Parathyroid adenoma (tissue), 2 donors: ENCODE measurements around the gene TMEM201.

Experiments
- H2AFZ ChIP-seq: fragments of 300-600 bp; sonication (generic); one replicate; pipeline ENCODE4 v1.7.0; 2017; ENCODE audit warnings: antibody characterized with exemption, mild to moderate bottlenecking
- H3K27ac ChIP-seq: fragments of 300-600 bp; sonication (generic); one replicate; pipeline ENCODE4 v1.7.0; 2017
- H3K27me3 ChIP-seq: fragments of 300-600 bp; sonication (generic); one replicate; pipeline ENCODE4 v1.7.0; 2017; ENCODE audit warnings: low read length; ENCODE audit not compliant: control insufficient read depth, insufficient read depth
- H3K36me3 ChIP-seq: fragments of 300-600 bp; sonication (generic); one replicate; pipeline ENCODE4 v1.7.0; 2017; ENCODE audit warnings: low read length; ENCODE audit not compliant: control insufficient read depth, insufficient read depth
- H3K4me1 ChIP-seq: fragments of 300-600 bp; sonication (generic); one replicate; pipeline ENCODE4 v1.7.0; 2017; ENCODE audit warnings: control low read depth
- H3K4me2 ChIP-seq: fragments of 300-600 bp; sonication (generic); one replicate; pipeline ENCODE4 v1.7.0; 2017; ENCODE audit warnings: low read length
- H3K4me3 ChIP-seq: fragments of 300-600 bp; sonication (generic); one replicate; pipeline ENCODE4 v1.7.0; 2017; ENCODE audit warnings: low read depth, low read length
- H3K79me2 ChIP-seq: fragments of 300-600 bp; sonication (generic); one replicate; pipeline ENCODE4 v1.7.0; 2017; ENCODE audit warnings: control low read depth
- H3K9ac ChIP-seq: fragments of 300-600 bp; sonication (generic); one replicate; pipeline ENCODE4 v1.7.0; 2017; ENCODE audit warnings: mild to moderate bottlenecking
- H3K9me3 ChIP-seq: fragments of 300-600 bp; sonication (generic); one replicate; pipeline ENCODE4 v1.7.0; 2017; ENCODE audit warnings: low read length; ENCODE audit not compliant: control insufficient read depth
- CTCF ChIP-seq: fragments of 300-600 bp; sonication (generic); IDR thresholded peaks from one replicate; pipeline ENCODE4 v1.7.0; 2017; ENCODE audit warnings: antibody characterized with exemption, mild to moderate bottlenecking
- donor health status: primary hyperparathyroidism.

The TMEM201 gene

GRCh38 chr1:9598316-9598700, 9.6 kb downstream of the TMEM201 start:
- no peaks in the 10 kb centered on the region for H3K36me3 ChIP-seq
- H3K79me2 ChIP-seq: peaks cover 5% of the 10 kb centered on the region
- no peak overlapping the region for H3K9ac ChIP-seq
- H3K4me2 ChIP-seq: no peak overlapping the region
- H3K27me3 ChIP-seq: no peaks in the 10 kb centered on the region
- no peak overlapping the region for H3K4me3 ChIP-seq
- no peak overlapping the region for H2AFZ ChIP-seq
- H3K27ac ChIP-seq: no peak overlapping the region
- H3K9me3 ChIP-seq: no peaks in the 10 kb centered on the region
- TF ChIP-seq CTCF: no peak
- H3K4me1 ChIP-seq: peaks cover 6% of the 10 kb centered on the region

- H3K27ac ChIP-seq: no peak overlapping the region
- no peak overlapping the region for H3K4me3 ChIP-seq
- H3K4me2 ChIP-seq: no peak overlapping the region
- H3K4me1 ChIP-seq: no peaks in the 10 kb centered on the region
- no peak overlapping the region for H3K9ac ChIP-seq
- peaks cover under 1% of the 10 kb centered on the region for H3K79me2 ChIP-seq
- TF ChIP-seq CTCF: no peak
- H3K36me3 ChIP-seq: no peaks in the 10 kb centered on the region
- no peaks in the 10 kb centered on the region for H3K9me3 ChIP-seq
- H3K27me3 ChIP-seq: no peaks in the 10 kb centered on the region
- no peak overlapping the region for H2AFZ ChIP-seq
Observed at GRCh38 chr1:9599741-9600140, 11.0 kb downstream of the TMEM201 start.

- Histone ChIP-seq H3K27ac (no peak overlapping the region), H2AFZ (no peak overlapping the region), H3K27me3 (no peaks in the 10 kb centered on the region), H3K36me3 (no peaks in the 10 kb centered on the region), H3K9me3 (no peaks in the 10 kb centered on the region), H3K4me3 (no peak overlapping the region), H3K9ac (no peak overlapping the region), H3K4me1 (no peaks in the 10 kb centered on the region), H3K79me2 (no peaks in the 10 kb centered on the region), H3K4me2 (no peak overlapping the region)
- no peak for TF ChIP-seq CTCF
Observed at GRCh38 chr1:9600861-9601834, 12.4 kb downstream of the TMEM201 start.

- TF ChIP-seq CTCF: no peak
- Histone ChIP-seq H3K79me2 (no peaks in the 10 kb centered on the region), H3K9me3 (no peaks in the 10 kb centered on the region), H3K27ac (no peak overlapping the region), H3K9ac (no peak overlapping the region), H3K27me3 (no peaks in the 10 kb centered on the region), H3K4me3 (no peak overlapping the region), H3K36me3 (no peaks in the 10 kb centered on the region), H3K4me2 (no peak overlapping the region), H2AFZ (no peak overlapping the region), H3K4me1 (no peaks in the 10 kb centered on the region)
Observed at GRCh38 chr1:9601942-9602793, 13.5 kb downstream of the TMEM201 start.
